Esophagus squamous epithelium (tissue), 5 donors: ENCODE measurements around the gene WWOX. TPM values are rescaled to one million over a fixed set of nuclear protein-coding genes. Genes with fewer than 3 reads are reported as not detected.

ENCODE experiments used
- DNase-seq: peaks from one replicate; lab custom pipeline; 2025; lab: John Stamatoyannopoulos, UW
- H3K27ac ChIP-seq, 4 donors: fragments of 200-600 bp; sonication (generic); one replicate each; pipeline ENCODE4 v1.5.1; 2016 to 2019; ENCODE audit warnings: mild to moderate bottlenecking in 1 of 4
- H3K27me3 ChIP-seq, 4 donors: fragments of 200-600 bp; sonication (generic); 1 replicate in 3 of 4; 2 replicates in 1 of 4; pipeline versions ENCODE4 v1.5.1 to v1.6.0; 2017 to 2021; ENCODE audit warnings: antibody characterized with exemption in 1 of 4
- H3K36me3 ChIP-seq, 3 donors: fragments of 200-600 bp; sonication (generic); one replicate each; pipeline ENCODE4 v1.5.1; 2016 to 2019
- H3K4me1 ChIP-seq, 3 donors: fragments of 200-600 bp; sonication (generic); one replicate each; pipeline ENCODE4 v1.5.1; 2017 to 2019
- H3K4me3 ChIP-seq, 4 donors: fragments of 200-600 bp; sonication (generic); 1 replicate in 3 of 4; 2 replicates in 1 of 4; pipeline ENCODE4 v1.5.1; 2016 to 2019; ENCODE audit warnings: mild to moderate bottlenecking in 2 of 4, moderate library complexity in 1 of 4
- H3K9me3 ChIP-seq, 3 donors: fragments of 200-600 bp; sonication (generic); one replicate each; pipeline ENCODE4 v1.5.1; 2016 to 2019
- POLR2A ChIP-seq, 4 donors: fragments of 450-650 bp; IDR thresholded peaks; one replicate each; pipeline ENCODE4 v1.6.1; 2017; ENCODE audit warnings: antibody characterized with exemption in 4 of 4, mild to moderate bottlenecking in 4 of 4, moderate library complexity in 3 of 4
- WGBS, 2 donors: methylation state at CpG; one replicate each; pipeline ENCODE4 v1.1.5; 2018; 5-methylcytosine and 5-hydroxymethylcytosine counted together
- intact Hi-C: fragments of 100-400 bp; cut with DNase I; formaldehyde crosslinking; loops from one replicate; pipeline ENCODE4 v1.15.0; 2022
- total RNA-seq, 4 donors: library from RNA; depleted of rRNA; stranded (reverse); fragments of >200 nt; gene quantifications; one replicate each; pipeline ENCODE4 v1.1.0, GENCODE V29; 2016
- TF ChIP-seq, protein P1 (sequence below), 6 experiments: fragments of 450-650 bp in 4 of 6; fragments of 200-600 bp in 2 of 6; sonication (generic) in 2 of 6; IDR thresholded peaks; one replicate each; pipeline ENCODE4 v1.5.1; 2016 to 2019; ENCODE audit warnings: antibody characterized with exemption in 6 of 6, mild to moderate bottlenecking in 4 of 6, moderate library complexity in 4 of 6
- donor health status: DM: yes; HTN: yes; CAD: no.

WWOX gene
- total RNA-seq, 4 donors from 2014 or later = 20.9 to 31.1 (median 27.5) TPM

DNA sequence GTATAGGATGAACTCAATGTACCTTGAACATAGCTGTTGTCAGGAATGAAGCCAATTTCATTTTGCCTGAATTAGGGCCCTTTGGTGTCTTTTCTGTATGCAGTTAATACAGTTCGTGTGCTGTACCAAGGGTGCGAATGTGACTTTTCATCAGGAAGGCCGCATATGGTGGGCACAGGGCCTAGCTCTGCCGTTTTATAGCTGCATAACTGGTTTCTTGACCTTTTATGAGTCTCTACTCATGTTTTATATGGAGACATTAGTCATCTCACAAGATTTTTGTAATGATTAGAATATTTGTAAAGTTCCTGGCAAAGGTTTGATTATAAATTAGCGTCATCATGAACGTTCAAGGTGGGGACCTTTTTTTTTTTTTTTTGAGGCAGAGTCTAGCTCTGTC, 989.5 kb downstream of the WWOX start:
- H3K9me3 ChIP-seq = no peaks in the 10 kb centered on the region
- H3K36me3 ChIP-seq = no peaks in the 10 kb centered on the region
- H3K27ac ChIP-seq = no peak overlapping the region
- no peaks in the 10 kb centered on the region for H3K27me3 ChIP-seq
- TF ChIP-seq POLR2A (IDR thresholded peaks at IDR 0.05) = no peak
- TF ChIP-seq, protein P1, sequence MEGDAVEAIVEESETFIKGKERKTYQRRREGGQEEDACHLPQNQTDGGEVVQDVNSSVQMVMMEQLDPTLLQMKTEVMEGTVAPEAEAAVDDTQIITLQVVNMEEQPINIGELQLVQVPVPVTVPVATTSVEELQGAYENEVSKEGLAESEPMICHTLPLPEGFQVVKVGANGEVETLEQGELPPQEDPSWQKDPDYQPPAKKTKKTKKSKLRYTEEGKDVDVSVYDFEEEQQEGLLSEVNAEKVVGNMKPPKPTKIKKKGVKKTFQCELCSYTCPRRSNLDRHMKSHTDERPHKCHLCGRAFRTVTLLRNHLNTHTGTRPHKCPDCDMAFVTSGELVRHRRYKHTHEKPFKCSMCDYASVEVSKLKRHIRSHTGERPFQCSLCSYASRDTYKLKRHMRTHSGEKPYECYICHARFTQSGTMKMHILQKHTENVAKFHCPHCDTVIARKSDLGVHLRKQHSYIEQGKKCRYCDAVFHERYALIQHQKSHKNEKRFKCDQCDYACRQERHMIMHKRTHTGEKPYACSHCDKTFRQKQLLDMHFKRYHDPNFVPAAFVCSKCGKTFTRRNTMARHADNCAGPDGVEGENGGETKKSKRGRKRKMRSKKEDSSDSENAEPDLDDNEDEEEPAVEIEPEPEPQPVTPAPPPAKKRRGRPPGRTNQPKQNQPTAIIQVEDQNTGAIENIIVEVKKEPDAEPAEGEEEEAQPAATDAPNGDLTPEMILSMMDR (IDR thresholded peaks at IDR 0.05) = no peak
- 69 to 77% methylated on average over 6 of the region's 6 CpGs for WGBS, 2 donors
- H3K4me3 ChIP-seq = no peak overlapping the region
- no peak for DNase-seq
- peaks cover 0 to 7% (median 0%) of the 10 kb centered on the region in 3 donors for H3K4me1 ChIP-seq
- intact Hi-C loops = no loop called here

DNA sequence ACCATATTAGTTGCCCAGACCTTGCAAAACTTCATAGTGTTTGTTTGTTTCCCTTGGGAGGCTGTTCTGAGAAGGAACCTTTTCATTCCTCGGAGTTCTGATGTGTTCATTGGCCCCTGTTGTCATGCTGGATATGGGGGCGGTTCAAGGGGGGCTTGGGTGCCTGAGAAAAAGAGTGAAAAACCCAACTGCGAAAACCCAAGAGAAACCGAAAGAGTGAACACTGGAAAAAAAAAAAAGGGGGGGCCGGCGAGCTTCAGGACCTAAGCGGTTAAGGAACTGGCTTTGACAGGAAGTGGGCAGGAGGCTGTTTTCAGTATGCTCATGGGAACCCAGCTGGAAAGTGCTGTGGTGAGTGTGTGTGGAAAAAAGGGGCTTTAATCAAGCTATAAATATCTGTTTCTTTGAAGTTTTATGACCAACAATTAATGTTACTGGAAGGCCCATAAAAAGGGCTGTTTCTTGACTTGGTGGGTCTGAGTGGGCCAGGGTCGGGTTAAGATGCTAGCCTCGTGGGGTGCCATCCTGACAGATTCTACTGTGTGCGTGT, 990.4 kb downstream of the WWOX start:
- Histone ChIP-seq H3K36me3 (no peaks in the 10 kb centered on the region), H3K27me3 (no peaks in the 10 kb centered on the region), H3K9me3 (no peaks in the 10 kb centered on the region), H3K4me1 (peaks cover 0 to 7% (median 0%) of the 10 kb centered on the region in 3 donors), H3K4me3 (peak overlapping the region in 1 of 4 donors; percentile 29), H3K27ac (no peak overlapping the region)
- 54 to 65% methylated on average over 9 to 10 of the region's 10 CpGs for whole genome bisulfite sequencing, 2 donors
- intact Hi-C loops = no loop called here
- DNase-seq = no peak
- TF ChIP-seq POLR2A (IDR thresholded peaks at IDR 0.05) = no peak
- TF ChIP-seq, protein P1 (IDR thresholded peaks at IDR 0.05) = no peak

DNA sequence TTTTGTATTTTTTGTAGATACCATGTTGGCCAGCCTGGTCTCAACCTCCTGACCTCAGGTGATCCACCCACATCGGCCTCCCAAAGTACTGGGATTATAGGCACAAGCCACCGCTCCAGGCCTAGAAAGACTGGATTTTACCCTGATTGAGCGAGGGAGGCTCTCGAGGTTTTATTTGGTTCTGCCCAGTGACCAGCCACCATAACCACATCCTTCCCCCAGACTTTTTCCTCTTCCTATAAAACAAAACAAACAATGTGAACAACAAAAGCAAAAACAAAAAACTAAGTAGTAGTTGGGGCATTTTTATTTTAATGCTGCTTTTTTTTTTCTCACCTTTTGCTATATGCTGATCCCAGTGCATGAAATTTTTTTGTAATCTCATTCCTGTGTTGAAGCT, 991.5 kb downstream of the WWOX start:
- intact Hi-C loops = no loop called here
- 75 to 80% methylated on average over 4 of the region's 4 CpGs for WGBS, 2 donors
- H3K27me3 ChIP-seq = no peaks in the 10 kb centered on the region
- DNase-seq = no peak
- peaks cover 0 to 7% (median 0%) of the 10 kb centered on the region in 3 donors for H3K4me1 ChIP-seq
- no peak overlapping the region for H3K27ac ChIP-seq
- no peak overlapping the region for H3K4me3 ChIP-seq
- TF ChIP-seq, protein P1 (IDR thresholded peaks at IDR 0.05) = no peak
- no peak for TF ChIP-seq POLR2A (IDR thresholded peaks at IDR 0.05)
- H3K9me3 ChIP-seq = no peaks in the 10 kb centered on the region
- H3K36me3 ChIP-seq = no peaks in the 10 kb centered on the region

DNA sequence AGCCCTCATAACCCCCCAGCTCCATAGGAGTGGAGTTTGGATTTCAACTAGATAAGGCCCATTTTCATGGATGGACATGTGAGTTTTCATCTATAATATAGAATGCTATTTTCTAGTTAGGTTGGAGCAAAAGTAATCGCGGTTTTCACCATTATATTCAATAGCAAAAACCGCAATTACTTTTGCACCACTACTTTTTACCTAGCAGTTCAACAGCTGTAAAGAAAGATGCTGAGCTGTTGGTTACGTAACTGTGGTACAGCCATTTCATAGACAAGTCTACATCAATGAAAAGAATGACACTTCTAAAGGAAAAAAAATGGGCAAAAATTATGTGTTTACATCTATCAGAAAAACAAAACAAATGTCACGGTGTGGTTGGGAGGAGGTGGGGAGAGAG, 993.4 kb downstream of the WWOX start:
- Histone ChIP-seq H3K27ac (no peak overlapping the region), H3K9me3 (no peaks in the 10 kb centered on the region), H3K27me3 (no peaks in the 10 kb centered on the region), H3K36me3 (no peaks in the 10 kb centered on the region), H3K4me3 (no peak overlapping the region), H3K4me1 (peaks cover 0 to 19% (median 0%) of the 10 kb centered on the region in 3 donors)
- intact Hi-C loops = no loop called here
- 88 to 92% methylated on average over 5 of the region's 5 CpGs for WGBS, 2 donors
- no peak for DNase-seq
- TF ChIP-seq, protein P1 (IDR thresholded peaks at IDR 0.05) = no peak
- no peak for TF ChIP-seq POLR2A (IDR thresholded peaks at IDR 0.05)

DNA sequence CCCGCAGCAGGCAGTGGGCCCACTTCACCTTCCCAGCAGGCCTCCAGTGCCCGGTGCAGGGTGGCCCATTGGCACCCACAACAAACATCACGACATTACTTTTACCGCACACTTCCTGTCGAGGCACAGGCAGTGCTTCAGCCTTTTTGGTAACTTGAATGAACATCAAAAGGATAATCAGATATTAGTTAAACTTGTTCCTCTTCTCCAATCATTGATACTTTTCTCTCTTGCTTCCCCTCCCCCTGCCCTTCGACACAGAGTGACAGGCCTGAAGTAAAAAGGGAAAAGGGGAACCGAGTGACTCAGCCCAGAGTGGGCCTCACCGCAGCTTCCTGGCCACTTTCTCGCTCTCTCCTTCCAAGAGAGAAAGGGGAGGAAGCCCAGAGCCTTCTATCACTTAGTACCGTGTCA, 994.1 kb downstream of the WWOX start:
- no peaks in the 10 kb centered on the region for H3K27me3 ChIP-seq
- H3K4me1 ChIP-seq = peaks cover 0 to 19% (median 3%) of the 10 kb centered on the region in 3 donors
- intact Hi-C loops = no loop called here
- no peaks in the 10 kb centered on the region for H3K9me3 ChIP-seq
- H3K27ac ChIP-seq = no peak overlapping the region
- no peak overlapping the region for H3K4me3 ChIP-seq
- H3K36me3 ChIP-seq = no peaks in the 10 kb centered on the region
- WGBS, 2 donors = 62 to 85% methylated on average over 10 of the region's 10 CpGs
- TF ChIP-seq, protein P1 (IDR thresholded peaks at IDR 0.05) = no peak
- TF ChIP-seq POLR2A (IDR thresholded peaks at IDR 0.05) = no peak
- DNase-seq = no peak
